Mucosa of gallbladder (tissue), 1 donor: ENCODE results near the gene SLC35G1. TPM values are rescaled to one million over a fixed set of nuclear protein-coding genes. Genes with fewer than 3 reads are reported as not detected.

Source experiments
- DNase-seq: peaks from one replicate; pipeline ENCODE4 v3.0.0-alpha.2; 2020; ENCODE audit warnings: low spot score
- total RNA-seq: library from RNA; stranded (reverse); gene quantifications from one replicate; pipeline ENCODE4 v1.2.1, GENCODE V29; 2021
- donor health status: DM: no; HTN: no; CAD: no.

Gene SLC35G1
- total RNA-seq, 1 donor from 2014 or later, result 1.6 TPM

DNA sequence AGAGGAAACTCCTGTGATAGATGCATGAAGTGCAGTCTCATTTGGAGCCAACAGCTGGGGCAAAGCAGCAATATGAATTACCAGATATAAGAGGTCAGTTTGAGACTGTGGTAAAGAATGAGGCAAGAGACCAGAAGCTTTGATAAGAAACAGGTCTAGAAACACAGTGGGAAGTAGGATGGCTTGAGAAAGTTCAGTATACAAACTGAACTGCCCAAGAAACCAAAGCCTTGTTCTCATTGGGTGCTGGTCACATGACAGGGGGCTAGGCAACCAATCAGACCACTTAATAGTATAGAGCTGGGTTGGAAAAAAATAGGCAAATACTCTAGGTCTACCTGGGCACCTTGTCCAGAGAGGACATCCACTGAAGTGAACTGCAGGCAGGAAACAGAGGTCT, 53.7 kb downstream of the SLC35G1 start:
- no peak for DNase-seq

DNA sequence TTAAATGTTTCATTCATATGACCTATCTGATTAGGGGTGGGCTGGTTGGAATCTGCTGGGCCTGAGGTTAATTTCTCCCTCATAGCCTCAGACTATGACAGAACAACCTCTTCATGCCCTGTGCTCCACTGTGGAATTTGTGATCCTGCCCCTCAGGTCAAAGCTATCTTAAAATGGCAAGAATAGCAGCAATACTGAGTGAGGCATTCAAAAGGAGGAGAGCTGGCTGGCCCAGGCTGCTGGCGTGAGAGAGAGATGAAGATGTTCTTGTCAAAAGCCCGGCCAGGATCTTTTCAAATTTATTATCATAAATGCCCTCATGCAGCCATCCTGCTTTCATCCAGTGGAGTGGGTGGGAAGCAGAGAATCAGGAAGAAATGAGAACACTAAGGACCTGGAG, 58.1 kb downstream of the SLC35G1 start:
- DNase-seq, result no peak

Other genes starting within 250 kb of the SLC35G1 start
- gene FRA10AC1, start 191.4 kb upstream of the SLC35G1 start, total RNA-seq, result 12.5 TPM
- 4.2 TPM for gene LGI1, start 136.0 kb upstream of the SLC35G1 start, total RNA-seq
- gene PLCE1, start 100.0 kb downstream of the SLC35G1 start, total RNA-seq, result 3.5 TPM